Measurements from ENCODE around the gene RIN1. TPM values are rescaled to one million over a fixed set of nuclear protein-coding genes. Genes with fewer than 3 reads are reported as not detected.

Gene RIN1
- total and polyA plus RNA-seq, 2 of the 13 experiments (the other 11 are each of a cell fraction or from before 2014, with no cell fraction given), result 2.4 to 4.1 TPM

- TF ChIP-seq AKAP8 (CRISPR knock-in tag; IDR thresholded peaks at IDR 0.05), result 0 out of 2 replicates have a peak, but pooled peaks have one; percentile 18
- TF ChIP-seq CREM (IDR thresholded peaks at IDR 0.05), result no peak
- no peak for TF ChIP-seq CREM (CRISPR knock-in tag; IDR thresholded peaks at IDR 0.05)
- no peak for TF ChIP-seq MAFK (conservative IDR thresholded peaks at IDR 0.05 in 1 of 2, IDR thresholded peaks at IDR 0.05 in 1 of 2; ENCODE audit: low read length in 2 of 2)
- TF ChIP-seq ZNF782 (CRISPR knock-in tag; IDR thresholded peaks at IDR 0.05; ENCODE audit: borderline replicate concordance), result 0 out of 2 replicates have a peak, but pooled peaks have one; percentile 67
- 0 out of 2 replicates have a peak, but pooled peaks have one; percentile 19 for TF ChIP-seq ZNF644 (CRISPR knock-in tag; IDR thresholded peaks at IDR 0.05; ENCODE audit: low read depth)
- TF ChIP-seq ZSCAN12 (CRISPR knock-in tag; IDR thresholded peaks at IDR 0.05), result no peak
- TF ChIP-seq TBL1XR1 (IDR thresholded peaks at IDR 0.05; ENCODE audit: borderline replicate concordance, low read length, partially characterized antibody), result no peak
- peak; percentile 57; the same call in 1 of the 2 replicates for TF ChIP-seq BCL3 (CRISPR knock-in tag; IDR thresholded peaks at IDR 0.05)
- TF ChIP-seq ERF (CRISPR knock-in tag; IDR thresholded peaks at IDR 0.05), result peak; percentile 48; the same call in 1 of the 2 replicates
- no peak for TF ChIP-seq CENPX (CRISPR knock-in tag; IDR thresholded peaks at IDR 0.05)
- TF ChIP-seq HBP1 (CRISPR knock-in tag; IDR thresholded peaks at IDR 0.05; ENCODE audit: low read depth), result peak; percentile 95
- no peak for TF ChIP-seq DRAP1 (CRISPR knock-in tag; IDR thresholded peaks at IDR 0.05)
- TF ChIP-seq FOXK2 (IDR thresholded peaks at IDR 0.05), result no peak
- TF ChIP-seq ATF3 (CRISPR knock-in tag; IDR thresholded peaks at IDR 0.05), result no peak
- no peak for TF ChIP-seq ZNF713 (CRISPR knock-in tag; IDR thresholded peaks at IDR 0.05)
- TF ChIP-seq TARDBP (CRISPR knock-in tag; IDR thresholded peaks at IDR 0.05), result no peak
- peak; percentile 77; the same call in 1 of the 2 replicates for TF ChIP-seq ZC3H4 (CRISPR knock-in tag; IDR thresholded peaks at IDR 0.05; ENCODE audit: borderline replicate concordance)
- TF ChIP-seq ZNF232 (CRISPR knock-in tag; IDR thresholded peaks at IDR 0.05; ENCODE audit: borderline replicate concordance), result peak; percentile 76; the same call in 1 of the 2 replicates
- 0 out of 2 replicates have a peak, but pooled peaks have one; percentile 58 for TF ChIP-seq NFATC3 (CRISPR knock-in tag; IDR thresholded peaks at IDR 0.05)
- 0 out of 2 replicates have a peak, but pooled peaks have one; percentile 76 for TF ChIP-seq STAT5B (CRISPR knock-in tag; IDR thresholded peaks at IDR 0.05)
- TF ChIP-seq MTA1 (CRISPR knock-in tag; IDR thresholded peaks at IDR 0.05; ENCODE audit: borderline replicate concordance), result no peak
- peak; percentile 61; the same call in 1 of the 2 replicates for TF ChIP-seq CREBL2 (CRISPR knock-in tag; IDR thresholded peaks at IDR 0.05; ENCODE audit: borderline replicate concordance)
- TF ChIP-seq ZBTB14 (CRISPR knock-in tag; IDR thresholded peaks at IDR 0.05), result no peak
- no peak for TF ChIP-seq RBM22 (optimal IDR thresholded peaks at IDR 0.05; ENCODE audit: low read length)
- peak; percentile 72; the same call in 1 of the 2 replicates for TF ChIP-seq MEF2D (CRISPR knock-in tag; IDR thresholded peaks at IDR 0.05)
Measured at GRCh38 chr11:66289548-66290329, 46.5 kb downstream of the RIN1 start (continued).

Data from HepG2 (cell line).